IMR-90 (cell line): ENCODE data around the gene APOBEC3H.

Experiments used
- CEBPB ChIP-seq: IDR thresholded peaks from 2 replicates; pipeline ENCODE4 v1.6.1; 2012; ENCODE audit warnings: low read depth, low read length, improper control_type of control experiment
- CHD1 ChIP-seq: IDR thresholded peaks from 2 replicates; pipeline ENCODE4 v1.6.1; 2012; ENCODE audit warnings: low read depth, low read length, improper control_type of control experiment
- CTCF ChIP-seq: conservative IDR thresholded peaks from 2 replicates; pipeline ENCODE4 v1.5.1; 2012; ENCODE audit warnings: mild to moderate bottlenecking, low read depth, low read length, improper control_type of control experiment
- ELK1 ChIP-seq: fragments of 150-350 bp; IDR thresholded peaks from 2 replicates; pipeline ENCODE4 v1.6.1; 2016; ENCODE audit warnings: low read depth, mild to moderate bottlenecking, low read length, moderate library complexity, borderline replicate concordance
- FOS ChIP-seq: fragments of 150-350 bp; IDR thresholded peaks from 2 replicates; pipeline ENCODE4 v1.6.1; 2016; ENCODE audit warnings: low read depth, low read length
- MXI1 ChIP-seq: IDR thresholded peaks from 2 replicates; pipeline ENCODE4 v1.6.1; 2012; ENCODE audit warnings: low read depth, mild to moderate bottlenecking, low read length, moderate library complexity, borderline replicate concordance
- POLR2A ChIP-seq: IDR thresholded peaks from 2 replicates; pipeline ENCODE4 v1.6.1; 2012; ENCODE audit warnings: mild to moderate bottlenecking, low read depth, low read length
- RAD21 ChIP-seq: IDR thresholded peaks from 2 replicates; pipeline ENCODE4 v1.6.1; 2012; ENCODE audit warnings: low read length, improper control_type of control experiment
- RCOR1 ChIP-seq: IDR thresholded peaks from 2 replicates; pipeline ENCODE4 v1.6.1; 2012; ENCODE audit warnings: mild to moderate bottlenecking, low read length, improper control_type of control experiment; ENCODE audit not compliant: insufficient replicate concordance
- RFX5 ChIP-seq: IDR thresholded peaks from 2 replicates; pipeline ENCODE4 v1.8.0; 2012; ENCODE audit warnings: low read depth, mild to moderate bottlenecking, low read length, moderate library complexity
- SMC3 ChIP-seq: fragments of 150-350 bp; IDR thresholded peaks from 2 replicates; pipeline ENCODE4 v1.6.1; 2016; ENCODE audit warnings: low read depth, mild to moderate bottlenecking, antibody characterized with exemption, low read length, moderate library complexity
- USF2 ChIP-seq: fragments of 150-350 bp; IDR thresholded peaks from 2 replicates; pipeline ENCODE4 v1.6.1; 2017; ENCODE audit warnings: mild to moderate bottlenecking, antibody characterized with exemption, low read length, low read depth

- no peak for TF ChIP-seq CEBPB
- TF ChIP-seq POLR2A: no peak
- TF ChIP-seq CTCF: no peak
- TF ChIP-seq CHD1: no peak
- no peak for TF ChIP-seq SMC3
- TF ChIP-seq USF2: no peak
- no peak for TF ChIP-seq RFX5
- no peak for TF ChIP-seq RAD21
- TF ChIP-seq FOS: no peak
- TF ChIP-seq ELK1: no peak
- no peak for TF ChIP-seq RCOR1
- TF ChIP-seq MXI1: no peak
Observed at GRCh38 chr22:39150848-39151215, 53.8 kb downstream of the APOBEC3H start.
